Stimulated activated CD8-positive, alpha-beta memory T cell treated with anti-CD3 and anti-CD28 coated beads, Interleukin-12 subunit alpha, Interleukin-12 subunit beta, amount 100 ng/mL, for 24 hours (primary cell): ENCODE measurements around the gene SH3PXD2A.

Experiments used
- DNase-seq: peaks from one replicate; pipeline ENCODE4 v3.0.0-alpha.2; 2020; ENCODE audit errors: extremely low read depth

SH3PXD2A gene

DNA sequence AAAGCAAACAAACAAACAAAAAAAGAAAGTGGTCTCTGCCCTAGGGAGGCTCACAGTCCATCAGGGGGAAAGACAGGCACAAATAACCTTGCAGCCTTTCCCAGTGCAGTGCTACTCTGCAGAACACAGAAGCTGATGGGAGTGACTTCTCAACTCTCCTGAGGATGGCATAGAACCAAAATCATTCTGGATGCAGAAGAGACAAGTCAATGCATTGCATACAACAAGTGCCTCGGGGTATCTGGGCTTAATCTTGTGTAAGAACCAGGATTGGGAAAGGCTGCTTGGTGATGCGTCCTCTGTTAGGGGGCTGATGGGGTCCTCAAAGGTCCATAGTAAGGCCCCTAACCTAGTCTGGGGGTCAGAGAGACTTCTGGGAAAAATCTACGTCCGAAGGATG is 293.0 kb downstream of the SH3PXD2A start:
- DNase-seq, result no peak

DNA sequence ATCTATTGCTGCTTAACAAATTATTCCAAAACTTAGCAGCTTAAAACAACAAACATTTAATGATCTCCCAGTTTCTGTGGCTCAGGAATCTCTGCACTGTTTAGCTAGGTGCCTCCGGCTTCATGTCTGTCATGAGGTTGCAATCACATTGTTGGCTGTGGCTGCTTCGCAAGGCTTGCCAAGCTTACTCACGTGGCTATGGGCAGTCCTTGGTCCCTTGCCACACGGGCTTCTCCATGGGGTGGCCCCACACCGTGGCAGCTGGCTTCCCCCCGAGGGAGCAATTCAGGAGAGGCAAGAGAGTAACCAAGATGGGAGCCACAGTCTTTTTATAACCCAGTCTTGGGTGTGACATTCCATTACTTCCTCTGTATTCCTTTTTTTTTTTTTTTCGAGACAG is 294.5 kb downstream of the SH3PXD2A start:
- DNase-seq, result no peak

DNA sequence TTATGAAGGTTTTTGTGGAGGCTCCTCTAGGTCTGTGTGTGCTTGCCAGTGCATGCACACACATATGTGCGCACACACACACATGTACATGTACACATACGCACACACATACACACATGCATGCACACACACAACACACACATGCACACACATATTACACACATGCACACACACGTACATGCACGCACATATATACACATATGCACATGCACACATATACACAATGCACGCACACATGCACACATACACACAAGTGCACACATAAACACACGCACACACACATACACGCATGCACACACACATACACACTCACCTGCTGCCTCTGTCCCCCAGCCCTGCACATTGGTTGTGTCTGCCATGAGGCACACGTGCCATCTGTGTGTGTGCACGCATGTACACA is 295.6 kb downstream of the SH3PXD2A start:
- no peak for DNase-seq

DNA sequence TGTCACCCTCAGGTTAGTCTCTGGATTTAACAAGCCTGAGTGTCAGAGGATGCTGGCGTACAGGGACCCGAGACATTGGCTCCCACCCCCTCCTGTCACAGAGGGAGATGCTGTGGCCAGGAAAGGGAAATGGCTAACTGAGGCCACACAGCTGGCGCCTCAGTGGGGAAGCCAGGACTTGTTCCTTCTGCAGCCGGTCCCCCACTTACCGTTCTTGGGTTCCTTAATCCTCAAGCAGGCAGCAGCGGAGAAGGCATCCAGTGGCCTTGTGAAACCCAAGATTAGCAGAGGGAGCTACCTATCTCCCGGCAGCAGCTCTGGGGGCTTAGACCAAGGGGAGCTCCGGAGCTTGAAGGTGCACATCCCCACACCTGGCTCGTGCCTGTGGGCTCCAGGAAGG is 296.5 kb downstream of the SH3PXD2A start:
- DNase-seq, result no peak

DNA sequence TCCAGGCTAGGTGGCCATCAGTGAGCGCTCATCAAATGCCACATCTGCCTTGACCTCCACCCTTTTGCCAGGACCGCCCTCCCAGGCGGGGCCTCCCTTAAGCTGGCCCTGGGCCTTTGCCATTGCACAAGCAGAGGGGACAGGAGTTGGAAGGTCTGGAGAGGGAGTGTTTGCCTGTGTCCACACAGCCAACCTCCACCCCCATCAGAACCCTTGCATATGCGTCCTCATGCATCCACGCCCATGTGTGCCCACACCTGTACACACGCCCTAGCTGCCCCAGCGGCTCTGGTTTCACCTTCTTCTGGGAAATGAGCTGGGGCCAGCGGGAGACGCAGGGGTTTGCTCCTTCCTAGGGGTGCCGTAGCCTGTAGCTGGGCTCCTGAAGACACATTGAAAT is 297.9 kb downstream of the SH3PXD2A start:
- DNase-seq, result no peak

DNA sequence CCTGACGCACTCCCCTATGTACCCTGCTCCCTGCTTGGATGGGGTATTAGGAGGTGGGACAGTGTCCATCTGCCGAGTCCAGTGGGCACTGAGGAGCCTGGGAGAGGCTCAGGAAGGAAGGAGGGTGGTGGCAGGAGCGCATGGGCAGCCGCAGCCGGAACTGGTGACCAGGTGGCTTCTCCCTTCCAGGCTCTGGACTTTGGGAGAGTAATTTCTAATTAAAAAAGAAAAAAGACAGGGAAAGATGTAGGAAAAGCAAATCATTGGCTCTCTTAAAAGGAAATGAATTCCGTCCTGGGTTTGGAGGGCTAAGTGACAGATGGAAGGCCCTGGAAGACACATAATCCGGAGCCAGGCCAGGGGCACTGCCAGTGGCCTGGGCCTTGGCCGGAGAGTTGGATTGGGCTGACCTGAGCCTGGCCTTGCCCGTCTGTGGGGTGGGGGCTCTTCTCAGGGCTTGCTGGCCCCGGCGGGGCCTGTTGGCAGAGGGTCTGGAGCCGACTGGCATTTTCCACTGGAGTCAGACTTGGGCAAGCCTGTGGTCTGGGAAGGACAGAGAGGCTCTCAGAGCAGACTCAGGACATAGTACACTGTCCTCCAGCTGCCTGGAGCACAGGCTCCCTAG is 298.9 kb downstream of the SH3PXD2A start:
- DNase-seq, result no peak

DNA sequence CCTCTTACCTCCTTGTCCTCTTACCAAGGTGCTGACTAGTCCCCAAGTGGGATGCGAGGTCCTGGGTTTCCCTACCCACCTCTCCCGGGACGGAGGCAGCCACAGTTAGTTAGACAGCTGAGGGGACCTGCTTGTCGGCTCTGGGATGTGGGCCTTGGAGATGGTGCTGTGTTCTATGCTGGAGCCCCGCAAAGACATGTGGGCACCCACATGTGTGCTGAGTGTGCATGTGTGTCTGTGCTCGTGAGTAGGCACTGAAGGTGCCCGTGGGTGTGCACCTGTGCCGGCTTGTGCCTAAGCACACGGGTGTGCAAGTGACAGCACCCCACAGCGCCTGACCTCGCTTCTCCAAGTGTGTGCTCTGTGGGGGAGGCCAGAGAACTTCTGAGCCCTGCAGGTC is 299.7 kb downstream of the SH3PXD2A start:
- no peak for DNase-seq

DNA sequence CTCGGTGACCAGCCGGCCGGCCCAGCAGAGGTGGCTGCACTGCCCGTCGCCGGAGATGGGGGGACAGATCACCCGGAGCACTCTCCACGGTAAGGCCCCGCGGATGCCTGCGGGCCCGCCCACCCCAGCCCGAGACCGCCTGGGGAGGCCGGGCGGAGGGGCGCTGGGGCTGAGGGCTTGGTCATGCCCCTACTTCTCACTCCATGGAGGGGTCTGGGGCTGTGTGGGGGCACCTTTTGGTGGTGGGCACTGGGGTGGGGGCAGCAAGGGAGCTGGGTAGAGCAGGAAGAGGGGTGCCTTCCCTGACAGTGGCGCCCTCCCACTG is 300.1 kb downstream of the SH3PXD2A start:
- DNase-seq, result no peak

DNA sequence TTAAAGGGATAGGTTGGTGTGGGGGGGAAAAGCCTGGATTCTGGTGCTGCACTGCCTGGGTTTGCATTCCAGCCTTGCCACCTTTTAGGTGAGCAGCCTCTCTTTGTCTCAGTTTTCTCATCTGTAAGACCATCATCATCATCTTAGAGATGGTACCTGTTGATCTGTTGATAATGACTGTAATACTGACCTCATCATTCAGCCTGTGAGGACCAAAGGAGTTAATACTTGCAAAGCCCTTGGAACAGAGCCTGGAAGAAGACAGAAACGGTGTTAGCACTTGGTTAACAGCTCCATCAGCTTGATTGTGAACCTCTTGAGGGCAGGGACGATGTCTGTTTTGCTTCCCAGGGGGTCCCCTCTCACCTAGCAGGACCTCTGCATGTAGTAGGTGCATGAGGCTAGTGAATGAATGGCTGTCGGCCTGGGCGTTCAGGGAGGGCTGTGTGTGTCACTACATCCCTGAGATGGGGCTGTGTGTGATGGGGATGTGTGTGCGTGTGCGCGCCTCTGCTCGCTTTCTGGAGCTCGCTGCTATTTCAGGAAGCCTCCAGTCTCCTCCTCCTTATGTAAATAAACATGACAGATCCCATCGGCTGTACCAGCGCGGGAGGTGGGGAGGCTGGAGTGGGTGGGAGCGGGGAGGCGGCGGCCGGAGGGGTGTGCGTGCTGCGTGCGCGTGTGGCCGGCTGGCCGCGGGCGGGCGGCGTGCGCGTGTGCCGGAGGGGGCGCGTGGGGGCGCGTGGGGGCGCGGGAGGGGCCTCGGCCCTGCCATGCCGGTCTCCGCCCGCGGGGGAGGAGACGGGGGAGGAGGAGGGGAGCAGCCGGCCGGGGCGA is 300.7 kb downstream of the SH3PXD2A start:
- DNase-seq, result no peak

DNA sequence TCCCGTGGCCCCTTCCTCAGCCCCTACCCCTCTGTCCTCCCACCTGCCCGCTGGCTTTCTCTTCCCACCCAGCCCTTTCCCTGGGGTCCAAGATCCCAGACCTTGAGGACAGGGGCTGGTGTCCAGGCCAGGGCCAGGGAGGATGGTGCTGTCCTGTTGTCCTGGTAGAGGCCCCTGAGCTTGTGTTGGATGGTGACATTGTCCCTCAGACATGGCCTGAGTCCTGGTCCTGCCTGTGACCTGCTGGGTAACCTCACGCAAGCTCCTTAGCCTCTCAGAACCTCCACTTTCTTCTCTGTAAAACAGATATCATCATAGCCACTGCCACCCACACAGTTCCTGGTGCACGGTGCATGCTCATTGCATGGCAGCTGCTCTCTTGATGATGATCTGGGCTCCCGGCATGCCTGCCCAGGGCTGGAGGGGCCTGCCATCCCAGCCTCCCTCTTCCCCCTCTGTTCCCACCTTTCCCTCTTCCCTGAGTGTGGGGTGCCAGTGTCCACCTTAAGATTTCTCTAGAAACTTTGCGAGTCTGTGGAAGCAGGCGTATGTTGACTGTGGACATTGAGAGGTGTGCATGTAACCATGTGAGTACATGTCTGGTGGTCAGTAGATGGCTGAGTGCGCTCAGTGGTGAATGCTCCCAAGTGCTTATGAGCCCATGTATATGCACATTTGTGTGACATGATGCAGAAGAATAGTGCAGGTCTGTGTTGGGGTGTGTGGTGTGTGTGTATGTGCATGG is 301.5 kb downstream of the SH3PXD2A start:
- DNase-seq, result no peak

DNA sequence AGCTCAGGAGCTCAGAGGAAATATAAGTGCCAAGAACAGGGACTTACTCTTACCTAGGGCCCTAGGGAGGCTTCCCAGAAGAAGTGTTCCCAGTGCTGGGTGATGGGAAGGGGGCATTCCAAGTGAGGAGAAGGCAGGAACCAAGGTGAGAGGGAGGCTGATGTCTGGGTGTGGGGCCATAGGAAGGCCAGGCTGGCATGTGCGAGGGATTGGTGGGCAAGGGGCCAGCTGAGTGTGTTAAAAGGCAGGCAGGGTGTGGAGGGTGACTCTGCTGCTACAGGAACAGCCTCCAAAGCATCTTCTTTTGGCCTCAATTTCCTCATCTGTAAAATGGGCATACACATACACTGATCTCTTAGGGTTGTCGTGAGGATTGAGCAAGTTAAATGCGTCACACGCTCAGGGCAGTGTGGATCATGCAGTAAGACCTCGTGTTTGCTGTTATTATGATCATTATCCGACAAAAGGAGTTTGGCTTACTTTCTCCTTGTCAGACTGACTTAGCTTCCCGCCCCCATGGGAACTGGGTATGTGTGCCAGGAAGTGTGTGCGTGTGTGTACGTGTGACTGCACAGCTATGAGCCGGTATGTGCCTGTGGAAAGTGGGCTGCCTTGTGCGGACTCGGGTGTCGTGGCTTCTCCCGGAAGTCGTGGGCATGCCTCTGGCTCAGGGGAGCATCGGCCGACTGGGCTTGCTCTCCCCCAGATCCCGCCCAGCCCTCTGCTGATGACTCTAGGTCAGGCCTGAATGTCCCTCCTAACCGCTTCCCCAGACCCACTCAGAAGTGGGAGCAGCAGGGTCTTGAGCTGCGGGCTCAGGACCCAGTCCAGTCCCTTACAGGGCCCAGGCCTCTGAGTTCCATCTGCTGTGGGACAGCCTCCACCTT is 302.3 kb downstream of the SH3PXD2A start:
- DNase-seq, result no peak

DNA sequence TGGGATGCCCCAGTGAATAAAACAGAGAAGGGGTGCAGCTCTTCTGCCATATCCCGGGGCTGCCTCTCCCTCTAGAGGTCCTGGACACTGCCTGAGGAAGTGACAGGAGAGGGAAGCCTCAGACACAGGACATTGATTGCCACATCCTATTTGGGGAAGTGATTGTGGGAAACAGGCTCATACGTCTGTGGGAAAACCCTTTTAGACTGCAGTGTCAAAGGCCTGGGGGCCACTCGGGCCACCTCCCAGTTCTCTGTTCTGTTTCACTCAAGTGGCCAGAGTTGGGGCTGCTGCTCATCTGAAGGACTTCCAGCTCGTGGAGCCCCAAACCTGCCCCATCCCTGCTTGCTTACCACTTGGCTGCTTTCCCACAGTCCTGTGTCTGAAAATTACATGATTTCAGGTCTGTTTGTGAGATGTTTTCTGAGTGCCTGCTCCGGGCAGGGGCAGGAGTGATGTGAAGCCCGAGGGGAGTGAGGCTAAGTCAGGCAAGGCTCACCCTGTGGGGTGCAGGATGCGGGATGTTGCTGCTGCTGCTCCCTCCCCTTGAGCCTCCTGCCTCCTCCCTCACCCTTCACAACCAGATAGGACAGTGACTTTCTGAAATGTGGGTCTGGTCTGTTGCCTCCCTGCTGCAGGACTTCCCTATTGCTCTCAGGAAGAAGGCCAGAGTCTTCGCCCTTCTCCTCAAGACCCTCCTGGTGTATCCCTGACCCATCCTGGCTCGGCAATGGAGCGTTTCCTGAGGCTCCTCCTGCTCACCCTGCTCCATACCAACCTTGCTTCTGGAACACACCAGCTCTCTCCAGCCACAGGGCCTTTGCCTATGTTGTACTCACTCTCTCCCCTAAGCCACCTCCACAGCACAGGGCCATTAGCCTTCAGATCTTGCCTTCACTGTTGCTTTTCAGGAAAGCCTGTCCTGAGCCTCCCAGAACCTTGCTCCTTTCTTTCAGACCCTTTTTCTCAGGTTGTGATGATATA is 303.5 kb downstream of the SH3PXD2A start:
- DNase-seq, result no peak

DNA sequence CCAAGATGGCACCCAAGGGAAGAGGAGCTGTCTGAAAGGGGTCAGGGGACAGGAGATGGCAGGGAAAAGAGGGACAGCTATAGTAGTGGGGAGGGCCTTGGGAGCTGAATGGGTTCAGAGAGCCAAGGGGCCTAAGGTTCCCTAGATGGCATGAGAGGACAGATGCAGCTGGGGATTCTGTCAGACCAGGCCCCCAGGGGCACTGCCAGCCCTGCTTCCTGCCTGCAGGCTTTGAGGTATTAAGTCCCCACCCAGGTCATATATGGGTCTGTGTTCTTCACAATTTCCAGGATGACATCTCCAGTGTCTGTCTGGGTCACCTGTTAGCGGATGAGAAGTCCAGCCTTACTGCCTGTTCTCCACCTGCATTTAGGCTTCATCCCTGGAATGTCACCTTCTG is 305.1 kb downstream of the SH3PXD2A start:
- DNase-seq, result no peak

DNA sequence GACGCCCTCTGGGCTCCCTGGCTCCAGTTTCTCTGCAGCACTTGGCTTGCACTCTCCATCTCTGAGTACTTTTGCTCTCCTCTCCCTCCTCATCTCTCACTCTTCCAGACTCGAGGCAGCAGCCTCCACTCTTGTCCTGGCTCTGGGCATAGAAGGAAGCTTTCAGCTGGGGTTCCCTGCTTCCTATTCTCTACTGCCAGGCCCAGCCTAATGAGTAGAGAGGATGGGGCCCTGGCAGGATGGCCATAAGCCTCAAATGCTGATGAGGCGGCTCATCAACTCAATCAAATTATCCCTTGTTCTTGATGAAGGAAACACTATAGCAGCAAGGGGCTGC is 306.1 kb downstream of the SH3PXD2A start:
- no peak for DNase-seq

DNA sequence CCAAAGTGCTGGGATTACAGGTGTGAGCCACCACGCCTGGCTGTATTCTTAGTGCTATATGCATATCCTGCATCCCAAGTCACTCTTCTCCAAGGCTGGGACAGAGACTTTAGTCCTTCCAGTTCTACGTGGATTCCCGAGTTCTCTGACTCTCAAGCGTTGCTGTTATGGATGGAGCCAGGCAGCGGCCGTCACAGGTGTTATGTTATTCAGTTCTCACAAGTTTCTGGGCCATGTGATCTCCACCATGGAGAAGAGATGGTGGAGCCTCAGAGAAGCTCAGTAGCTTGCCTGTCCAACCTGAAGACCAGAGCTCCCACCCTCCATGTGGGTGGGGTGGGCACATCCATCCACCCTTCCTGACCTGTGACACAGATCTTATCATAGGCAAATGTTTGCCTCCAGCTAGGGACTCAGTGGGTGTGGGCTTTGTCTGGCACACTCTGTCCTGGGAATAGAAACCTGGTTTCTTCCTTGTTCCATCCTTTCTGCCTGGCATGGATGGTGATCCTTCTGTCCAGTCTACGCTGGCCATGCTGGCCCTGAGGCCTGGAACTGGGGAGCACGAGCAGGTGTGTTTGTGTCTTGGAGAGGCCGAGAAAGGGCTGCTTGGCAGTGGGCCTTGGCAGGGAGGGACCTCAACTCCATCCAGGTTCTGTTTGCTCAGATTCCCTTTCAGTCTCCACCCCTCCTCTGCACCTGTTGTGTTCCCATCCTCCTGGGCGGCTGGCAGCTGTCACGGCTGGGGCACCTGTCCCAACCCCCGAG is 306.6 kb downstream of the SH3PXD2A start:
- DNase-seq, result no peak

DNA sequence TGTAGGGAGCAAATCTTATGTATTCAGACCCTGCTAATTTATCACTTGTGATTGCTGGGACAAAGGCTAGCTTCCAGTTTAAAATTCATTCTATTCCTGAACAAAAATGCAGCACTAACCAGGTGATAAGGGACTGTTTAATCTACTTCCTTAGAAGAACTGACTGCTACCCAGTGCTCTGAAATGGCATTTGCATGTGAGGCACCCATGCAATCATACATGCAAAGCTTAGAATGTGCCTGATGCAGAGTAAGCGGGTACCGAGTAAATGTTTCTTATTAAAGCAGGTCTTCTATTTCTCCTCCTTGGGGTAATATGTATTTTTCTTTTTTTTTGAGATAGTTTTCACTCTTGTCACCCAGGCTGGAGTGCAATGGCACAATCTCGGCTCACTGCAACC is 307.4 kb downstream of the SH3PXD2A start:
- DNase-seq, result no peak

DNA sequence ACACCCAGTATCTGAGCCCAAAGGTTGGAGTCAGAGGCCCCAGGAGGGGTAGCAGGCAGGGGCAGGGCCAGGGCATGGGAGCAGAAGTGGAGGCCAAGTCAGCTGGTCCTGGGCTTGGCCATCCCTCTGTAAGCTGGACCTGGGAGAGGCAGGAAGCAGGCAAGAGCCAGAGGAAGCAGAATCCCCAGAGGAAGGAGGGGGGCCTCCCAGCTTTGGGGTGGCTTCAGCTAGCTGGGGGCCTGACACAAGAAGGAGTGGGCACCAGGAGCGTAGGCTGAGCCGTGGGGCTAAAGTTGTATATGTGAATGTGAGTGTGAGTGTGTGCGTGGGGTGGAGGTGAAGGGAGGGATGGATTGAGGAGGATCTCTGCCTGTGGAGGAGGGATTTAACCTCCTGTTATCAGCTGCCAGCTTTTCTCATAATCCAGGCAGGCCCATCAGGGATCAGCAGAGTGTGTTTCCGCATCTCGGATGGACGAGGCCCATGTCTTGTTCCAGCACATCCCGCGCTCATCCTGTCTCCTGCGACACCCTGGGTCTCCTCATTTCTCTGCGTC is 307.9 kb downstream of the SH3PXD2A start:
- no peak for DNase-seq

DNA sequence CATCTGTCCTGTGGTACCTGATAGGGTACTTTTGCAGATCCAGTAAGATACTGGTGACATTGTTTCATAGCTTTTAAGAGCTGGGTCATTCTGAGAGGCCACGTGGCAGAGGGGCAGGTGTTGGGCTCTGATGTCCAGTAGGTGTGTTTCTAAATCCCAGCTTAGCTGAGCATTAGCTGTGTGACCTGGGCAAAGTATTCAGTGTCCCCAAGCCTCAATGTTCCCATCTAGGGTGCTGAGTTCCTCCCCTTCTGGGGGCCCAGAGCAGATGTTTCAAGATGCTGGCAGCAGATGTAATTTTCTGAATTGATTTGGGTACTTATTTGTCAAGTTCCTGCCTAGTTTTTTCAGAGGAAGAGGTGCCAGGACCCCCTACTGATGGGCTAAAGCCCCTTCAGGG is 309.0 kb downstream of the SH3PXD2A start:
- no peak for DNase-seq

DNA sequence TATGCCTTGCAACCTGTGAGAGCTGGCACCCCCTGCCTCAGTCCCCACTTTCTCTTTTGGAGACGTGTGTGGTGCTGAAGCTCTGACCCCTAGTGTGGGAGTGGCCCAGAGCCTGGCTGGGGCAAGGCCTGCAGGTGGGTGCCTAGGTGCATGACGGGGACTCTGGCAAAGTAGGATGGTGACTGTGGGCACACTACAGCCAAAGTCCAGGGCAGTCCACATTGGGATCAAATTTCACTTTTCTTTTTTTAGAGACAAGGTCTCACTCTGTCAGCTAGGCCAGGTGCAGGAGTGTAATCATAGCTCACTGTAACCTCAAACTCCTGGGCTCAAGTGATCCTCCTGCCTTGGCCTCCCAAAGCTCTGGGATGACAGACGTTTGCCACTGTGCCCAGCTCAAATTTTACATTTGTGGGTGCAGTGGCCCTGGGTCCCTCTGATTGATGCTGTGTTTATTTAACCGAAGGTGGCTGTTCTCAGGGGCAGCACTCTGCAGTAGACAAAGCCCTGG is 309.6 kb downstream of the SH3PXD2A start:
- no peak for DNase-seq

DNA sequence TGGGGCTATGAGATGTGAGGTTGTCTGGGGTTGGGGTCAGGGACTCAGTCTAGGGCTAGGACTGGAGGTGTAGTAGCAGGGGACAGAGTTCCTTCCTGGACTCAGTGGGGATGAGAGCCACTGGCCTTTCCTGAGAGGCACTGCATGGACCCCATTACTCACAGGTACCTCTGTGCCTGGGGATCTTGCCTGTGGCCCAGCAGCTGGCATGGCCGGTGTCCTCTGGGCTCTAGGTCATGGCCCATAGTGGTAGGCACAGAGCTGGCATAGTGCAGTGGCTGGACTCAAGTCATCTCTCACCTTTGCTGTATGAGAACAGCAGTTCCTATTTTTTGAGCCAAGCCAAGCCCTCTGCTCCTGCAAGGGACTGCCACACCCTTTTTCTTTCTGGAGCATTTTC is 310.0 kb downstream of the SH3PXD2A start:
- no peak for DNase-seq
